Endometrial microvascular endothelial cells (primary cell): ENCODE results near the gene NAA11. TPM values are rescaled to one million over a fixed set of nuclear protein-coding genes. Genes with fewer than 3 reads are reported as not detected.
"Not testable (repeated sequence)": the region's sequence is repeated elsewhere in the genome, so short reads cannot be mapped to it uniquely, and the experiment has no call there.

ENCODE experiments used
- in situ Hi-C: cut with HindIII; loops from 2 replicates; pipeline ENCODE4 v1.10.0; 2017; ENCODE audit warnings: low sequenced_read_pairs, low pct_unique_long_range_greater_than_20kb; ENCODE audit errors: inconsistent ontology term
- total RNA-seq: library from RNA; depleted of rRNA; stranded (reverse); fragments of >200 nt; gene quantifications from one replicate; pipeline ENCODE4 v1.2.3, GENCODE V29; 2015; ENCODE audit errors: inconsistent ontology term

NAA11 gene
- total RNA-seq, 1 donor from 2014 or later, result not detected

GRCh38 chr4:79317711-79318110, 8.2 kb downstream of the NAA11 start:
- in situ Hi-C loops, result no loop called here

DNA sequence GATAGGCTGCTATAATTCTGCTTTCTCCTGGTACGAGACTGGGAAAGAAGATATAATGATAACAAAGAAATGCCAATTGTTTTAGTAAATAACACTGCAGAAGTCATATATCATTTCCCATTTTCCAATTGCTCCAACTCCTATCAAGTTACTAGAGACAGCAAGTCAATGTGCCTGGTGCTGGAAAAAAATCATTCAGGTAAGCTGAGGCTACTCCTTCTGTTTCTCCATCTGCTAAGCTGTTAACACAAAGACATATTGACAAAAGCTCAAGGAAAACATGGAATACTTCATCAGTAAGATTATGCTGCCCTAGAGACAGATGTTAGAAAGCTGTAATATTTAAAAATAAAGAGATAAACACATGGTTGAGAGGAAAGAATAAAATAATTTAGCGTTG, 10.0 kb downstream of the NAA11 start:
- in situ Hi-C loops, result no loop called here

- in situ Hi-C loops, result no loop called here
Observed at GRCh38 chr4:79311279-79311678, 14.6 kb downstream of the NAA11 start.

- in situ Hi-C loops, result no loop called here
Observed at GRCh38 chr4:79308971-79309370, 16.9 kb downstream of the NAA11 start.

- in situ Hi-C loops, result no loop called here
Observed at GRCh38 chr4:79308137-79308536, 17.7 kb downstream of the NAA11 start.

DNA sequence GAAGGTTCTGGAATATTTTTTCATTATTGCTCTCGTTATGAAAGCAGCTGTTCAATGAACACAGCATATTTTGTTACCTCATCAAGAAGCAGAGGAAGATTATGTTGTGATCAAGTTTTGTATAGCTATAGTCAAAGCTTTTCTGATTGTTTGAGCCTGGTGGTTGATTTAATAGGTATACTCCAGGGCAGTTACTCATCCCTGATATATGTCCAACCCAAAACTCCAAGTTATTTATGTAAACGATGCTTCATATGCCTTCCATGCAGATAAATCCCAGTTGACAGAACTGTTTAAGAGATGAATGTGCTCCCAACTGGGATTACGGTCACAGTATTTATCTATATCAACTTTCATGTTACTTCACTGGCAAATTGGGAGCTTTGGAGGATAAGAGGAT, 19.1 kb downstream of the NAA11 start:
- in situ Hi-C loops, result no loop called here

DNA sequence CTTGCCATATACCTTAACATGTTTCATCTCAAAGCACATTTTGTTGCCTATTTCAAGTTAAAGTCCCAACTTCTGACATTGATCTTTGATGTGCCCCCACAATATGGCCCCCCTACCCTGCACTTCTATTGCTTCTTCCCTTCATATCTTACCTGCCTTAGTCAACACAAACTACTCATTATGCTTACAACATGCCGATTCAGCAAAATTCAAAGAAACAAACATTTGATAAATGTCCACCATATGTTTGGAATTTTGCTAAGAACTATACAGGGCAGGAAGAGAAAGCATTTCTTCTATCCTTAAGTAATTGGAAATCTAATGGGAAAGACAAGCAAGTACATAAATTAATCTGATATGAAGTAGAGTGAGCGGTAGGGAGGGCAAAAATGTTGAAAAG, 25.6 kb downstream of the NAA11 start:
- in situ Hi-C loops, result no loop called here

GRCh38 chr4:79298484-79298883, 27.4 kb downstream of the NAA11 start:
- in situ Hi-C loops, result no loop called here

DNA sequence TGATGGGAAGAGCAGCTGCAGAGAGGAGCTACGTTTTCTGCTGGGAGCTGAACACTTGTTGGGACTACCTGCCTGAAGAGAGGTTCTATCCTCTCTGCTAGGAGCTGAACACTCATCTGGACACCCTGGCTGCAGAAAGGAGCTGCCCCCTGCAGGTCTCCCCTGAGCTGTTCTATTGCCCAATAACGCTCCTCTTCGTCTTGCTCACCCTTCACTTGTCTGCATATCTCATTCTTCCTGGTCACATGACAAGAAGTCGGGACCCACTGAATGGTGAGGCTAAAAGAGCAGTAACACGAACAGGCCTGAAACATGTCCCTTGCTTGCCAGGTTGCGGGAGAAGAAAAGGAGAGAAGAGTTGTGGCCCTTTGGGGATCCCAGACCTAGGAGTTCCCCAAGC, 27.8 kb downstream of the NAA11 start:
- in situ Hi-C loops, result no loop called here

DNA sequence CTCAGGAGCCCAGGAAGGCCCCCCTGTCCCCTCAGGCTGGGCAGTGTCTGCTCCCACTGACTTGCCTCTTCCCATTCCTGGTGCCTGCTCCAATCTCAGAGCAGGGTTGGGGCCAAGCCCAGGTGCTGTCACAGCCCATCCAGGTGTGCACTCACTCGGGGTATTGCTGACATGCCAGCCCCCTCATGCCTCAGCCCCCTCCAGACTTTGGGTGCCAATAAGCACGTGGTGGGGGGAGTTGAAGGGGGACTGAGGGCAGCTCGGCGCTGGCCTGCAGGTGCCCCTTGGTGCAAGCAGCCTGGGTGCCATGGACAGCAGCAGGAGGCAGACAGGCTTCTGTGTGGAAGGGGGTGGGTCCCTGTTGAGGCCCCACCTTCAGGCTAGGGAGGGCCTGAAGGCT, 28.4 kb downstream of the NAA11 start:
- in situ Hi-C loops, result no loop called here

GRCh38 chr4:79296768-79297428, 29.0 kb downstream of the NAA11 start:
- in situ Hi-C loops, result no loop called here

- in situ Hi-C loops, result no loop called here
Observed at GRCh38 chr4:79295086-79295485, 30.8 kb downstream of the NAA11 start.

DNA sequence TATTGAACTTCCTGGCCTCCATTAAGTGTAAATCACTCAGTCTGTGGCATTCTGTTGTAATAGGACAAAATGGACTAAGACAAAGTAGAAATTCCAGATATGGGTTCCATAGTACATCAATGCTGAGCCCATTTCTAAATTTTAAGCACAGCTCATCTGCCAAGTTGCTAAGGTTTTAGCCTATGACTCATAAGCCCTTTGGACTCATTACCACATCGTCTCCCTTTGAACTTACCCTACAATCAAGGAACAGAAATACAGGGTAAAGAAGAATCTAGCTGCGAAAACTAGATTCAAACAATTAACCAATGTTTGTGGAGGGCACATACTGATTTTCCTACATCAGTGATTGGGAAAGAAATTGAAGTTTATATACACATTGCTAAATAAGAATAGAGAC, 31.8 kb downstream of the NAA11 start:
- in situ Hi-C loops, result no loop called here

- in situ Hi-C loops, result no loop called here
Observed at GRCh38 chr4:79292008-79292407, 33.9 kb downstream of the NAA11 start.

- in situ Hi-C loops, result no loop called here
Observed at GRCh38 chr4:79290376-79290775, 35.5 kb downstream of the NAA11 start.

- in situ Hi-C loops, result no loop called here
Observed at GRCh38 chr4:79288185-79288584, 37.7 kb downstream of the NAA11 start.

- in situ Hi-C loops, result no loop called here
Observed at GRCh38 chr4:79287718-79288117, 38.1 kb downstream of the NAA11 start.

DNA sequence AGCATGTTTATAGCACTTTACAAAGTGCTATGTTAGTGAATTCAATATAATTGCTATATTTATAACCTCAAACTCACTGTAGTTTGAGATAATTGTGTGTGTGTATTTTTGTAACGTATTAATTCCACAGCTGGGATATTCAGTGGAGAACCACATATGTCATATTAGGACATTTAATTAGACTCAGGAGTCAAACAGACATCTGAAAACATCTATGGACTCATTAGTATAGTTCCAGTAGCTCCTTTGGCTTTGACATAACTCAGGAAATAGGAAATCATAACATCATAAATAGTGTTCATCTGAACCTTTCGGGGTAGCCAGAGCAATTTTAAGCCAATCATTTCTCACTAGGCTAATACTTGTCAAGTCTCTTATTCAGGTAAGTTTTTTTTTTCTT, 38.8 kb downstream of the NAA11 start:
- in situ Hi-C loops, result no loop called here

DNA sequence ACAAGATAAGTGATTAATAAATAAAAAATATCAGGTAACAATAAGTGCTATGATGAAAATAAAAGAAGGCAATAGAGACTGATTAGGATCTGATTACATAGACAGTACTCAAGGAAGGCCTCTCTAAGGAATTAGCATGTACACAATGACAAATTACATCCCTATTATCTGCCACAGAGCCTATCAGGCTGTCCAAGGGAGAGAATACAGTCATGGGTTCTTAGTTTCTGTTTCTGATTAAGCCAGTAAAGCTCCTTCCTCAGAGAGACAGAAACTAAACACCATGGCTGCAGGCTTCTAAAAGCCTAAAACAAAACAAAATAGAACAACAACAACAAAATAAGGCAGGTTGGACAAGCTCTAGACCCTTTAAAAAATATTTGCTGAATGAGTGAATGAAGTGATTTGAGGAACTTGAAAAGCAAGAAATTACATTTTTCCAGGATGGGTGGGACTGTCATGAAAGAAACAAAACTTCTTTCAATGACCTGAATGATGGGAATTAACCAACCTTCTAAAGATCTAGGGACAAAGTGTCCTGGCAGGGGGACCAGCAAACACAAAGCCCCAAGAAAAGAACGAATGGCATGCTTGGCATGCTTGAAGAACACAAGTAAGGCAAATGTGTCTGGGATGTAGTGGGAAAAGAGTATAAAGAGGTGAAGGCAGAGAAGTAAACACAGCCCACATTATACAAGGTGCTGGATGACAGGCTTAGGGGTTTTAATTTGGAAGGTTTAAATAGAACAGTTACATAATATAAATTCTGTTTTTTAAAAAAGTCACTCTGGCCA, 44.1 kb downstream of the NAA11 start:
- in situ Hi-C loops, result no loop called here

DNA sequence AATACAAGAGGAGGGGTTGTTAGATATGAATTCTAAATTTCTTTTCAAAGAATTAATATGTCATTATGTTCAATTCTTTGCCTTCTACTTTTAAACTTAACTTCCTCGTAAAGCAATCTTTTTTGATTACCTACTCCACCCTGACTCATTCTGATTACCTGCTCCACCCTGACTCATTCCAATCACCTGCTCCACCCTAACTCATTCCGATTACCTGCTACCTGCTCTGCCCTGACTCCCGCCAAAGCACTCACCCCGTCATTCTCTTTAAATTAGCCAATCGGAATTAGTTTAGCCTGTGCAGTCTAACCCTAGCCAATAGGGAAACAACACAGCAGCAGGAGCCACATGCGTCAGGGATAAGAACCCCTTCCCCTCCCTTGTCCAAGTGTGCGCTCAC, 48.4 kb downstream of the NAA11 start:
- in situ Hi-C loops, result not testable (repeated sequence)

- in situ Hi-C loops, result no loop called here
Observed at GRCh38 chr4:79273915-79274314, 51.9 kb downstream of the NAA11 start.
